Activated CD4-positive, alpha-beta T cell treated with anti-CD3 and anti-CD28 coated beads for 36 hours (primary cell): Measurements from ENCODE around the gene PFN3. TPM values are rescaled to one million over a fixed set of nuclear protein-coding genes. Genes with fewer than 3 reads are reported as not detected.
"Not testable (repeated sequence)": the region's sequence is repeated elsewhere in the genome, so short reads cannot be mapped to it uniquely, and the experiment has no call there.

Experiments
- ATAC-seq: fragments of 200-7000 bp; cut with Tn5 transposase; one replicate; pipeline ENCODE4 v1.10.0; 2021; ENCODE audit warnings: mild to moderate bottlenecking, moderate library complexity
- CTCF ChIA-PET: fragments of 350-600 bp; sonication (Branson Sonifier 250); formaldehyde crosslinking; loops from one replicate; lab custom pipeline; 2021; ENCODE audit warnings: antibody characterized with exemption; lab: Charles Lee
- POLR2A ChIA-PET: fragments of 350-600 bp; sonication (Branson Sonifier 250); formaldehyde crosslinking; loops from one replicate; lab custom pipeline; 2021; ENCODE audit warnings: antibody characterized with exemption, inconsistent platforms; lab: Charles Lee
- DNase-seq: peaks from one replicate; pipeline ENCODE4 v3.0.0-alpha.2; 2020
- H3K27ac Mint-ChIP-seq: one replicate; pipeline ENCODE4 v1.8.0; 2021; ENCODE audit warnings: mixed read lengths
- H3K27me3 Mint-ChIP-seq: one replicate; pipeline ENCODE4 v1.8.0; 2021; ENCODE audit warnings: mixed read lengths
- H3K36me3 Mint-ChIP-seq: one replicate; pipeline ENCODE4 v1.8.0; 2021; ENCODE audit warnings: low read depth, mixed read lengths
- H3K4me1 Mint-ChIP-seq: one replicate; pipeline ENCODE4 v1.8.0; 2021; ENCODE audit warnings: mixed read lengths
- H3K4me3 Mint-ChIP-seq: one replicate; pipeline ENCODE4 v1.8.0; 2021; ENCODE audit warnings: mild to moderate bottlenecking, moderate library complexity, mixed read lengths
- H3K9me3 Mint-ChIP-seq: one replicate; pipeline ENCODE4 v1.8.0; 2021; ENCODE audit warnings: low read depth, mixed read lengths
- intact Hi-C, 2 experiments: fragments of 100-400 bp; cut with DNase I in 1 of 2; cut with micrococcal nuclease in 1 of 2; formaldehyde crosslinking; loops; one replicate each; pipeline versions ENCODE4 v1.14.2 to v1.15.1; 2022 to 2024; cut with DNase I, micrococcal nuclease
- total RNA-seq, 2 experiments: library from RNA; stranded (reverse); gene quantifications; one replicate each; pipeline ENCODE4 v1.2.3, GENCODE V29; 2021

The PFN3 gene
- total RNA-seq, 2 experiments from 2014 or later = not detected

GRCh38 chr5:177384134-177384533 lies 16.3 kb downstream of the PFN3 start, which contains the start of gene SLC34A1:
SLC34A1 (plus strand) TSS chr5:177384434; CDS start chr5:177385742, 1,308 bp downstream.
- intact Hi-C loops = loop anchor here in 1 of 2 experiments (10.0 kb wide), 1 partner anchor 69 kb away; the partner anchor contains the start of gene MXD3
- ATAC-seq (no peak), DNase-seq (no peak)
- H3K9me3 Mint-ChIP-seq = no peaks in the 10 kb centered on the region
- ChIA-PET CTCF (interaction anchor here (0.6 to 13.1 kb wide), 6 partner anchors 9 to 270 kb away, joined by 3 to 195 read pairs (median 4); partner anchors contain the start of gene PFN3), POLR2A (interaction anchor here (0.6 kb wide), 1 partner anchor 126 kb away, joined by 3 read pairs; no protein-coding TSS in a partner anchor)
- H3K36me3 Mint-ChIP-seq = no peaks in the 10 kb centered on the region
- H3K4me3 Mint-ChIP-seq = no peak within 1 kb of the TSS
- peaks cover 1% of the 10 kb centered on the region for H3K27me3 Mint-ChIP-seq
- peak within 1 kb of the TSS; percentile 51 for H3K27ac Mint-ChIP-seq
- H3K4me1 Mint-ChIP-seq = peaks cover 41% of the 10 kb centered on the region

GRCh38 chr5:177383181-177383580 lies 17.3 kb downstream of the PFN3 start:
- ChIA-PET CTCF (interaction anchor here (0.7 to 13.1 kb wide), 16 partner anchors 7 to 104 kb away, joined by 3 to 195 read pairs (median 4); partner anchors contain the start of genes LMAN2 and PFN3), POLR2A (interaction anchor here (0.8 kb wide), 1 partner anchor 11 kb away, joined by 3 read pairs; no protein-coding TSS in a partner anchor)
- Mint-ChIP-seq H3K36me3 (no peaks in the 10 kb centered on the region), H3K4me3 (no peak overlapping the region), H3K9me3 (no peaks in the 10 kb centered on the region), H3K4me1 (peaks cover 34% of the 10 kb centered on the region), H3K27ac (no peak overlapping the region), H3K27me3 (peaks cover 1% of the 10 kb centered on the region)
- DNase-seq (no peak), ATAC-seq (no peak)
- intact Hi-C loops = loop anchor here in 1 of 2 experiments (10.0 kb wide), 1 partner anchor 68 kb away; the partner anchor contains the start of gene MXD3

GRCh38 chr5:177382423-177383029 lies 17.9 kb downstream of the PFN3 start:
- no peak overlapping the region for H3K4me3 Mint-ChIP-seq
- peaks cover 1% of the 10 kb centered on the region for H3K27me3 Mint-ChIP-seq
- DNase-seq (peak; percentile 64), ATAC-seq (peak; percentile 34)
- peaks cover 31% of the 10 kb centered on the region for H3K4me1 Mint-ChIP-seq
- H3K36me3 Mint-ChIP-seq = no peaks in the 10 kb centered on the region
- H3K27ac Mint-ChIP-seq = peak overlapping the region; percentile 26
- ChIA-PET POLR2A (interaction anchor here (0.8 kb wide), 1 partner anchor 11 kb away, joined by 3 read pairs; no protein-coding TSS in a partner anchor), CTCF (interaction anchor here (0.7 to 13.1 kb wide), 15 partner anchors 7 to 105 kb away, joined by 3 to 195 read pairs (median 4); partner anchors contain the start of genes LMAN2 and PFN3)
- intact Hi-C loops = loop anchor here in 1 of 2 experiments (10.0 kb wide), 1 partner anchor 68 kb away; the partner anchor contains the start of gene MXD3
- H3K9me3 Mint-ChIP-seq = no peaks in the 10 kb centered on the region

- Mint-ChIP-seq H3K4me3 (no peak overlapping the region), H3K36me3 (no peaks in the 10 kb centered on the region), H3K27me3 (peaks cover 1% of the 10 kb centered on the region), H3K4me1 (peaks cover 34% of the 10 kb centered on the region), H3K27ac (no peak overlapping the region), H3K9me3 (no peaks in the 10 kb centered on the region)
- CTCF ChIA-PET = interaction anchor here (1.9 to 7.1 kb wide), 2 partner anchors 9 to 12 kb away, joined by 6 to 48 read pairs; no protein-coding TSS in a partner anchor
- POLR2A ChIA-PET = interaction anchor here (0.6 to 1.5 kb wide), 2 partner anchors 9 to 32 kb away, joined by 3 read pairs; no protein-coding TSS in a partner anchor
- no peak for DNase-seq
- intact Hi-C loops = loop anchor here in 1 of 2 experiments (10.0 kb wide), 1 partner anchor 66 kb away; the partner anchor contains the start of gene MXD3
- ATAC-seq = no peak
These were observed 19.7 kb downstream of the PFN3 start for GRCh38 chr5:177380805-177381126.

- intact Hi-C loops = loop anchor here in 1 of 2 experiments (1.0 kb wide), 2 partner anchors 10 to 15 kb away; no protein-coding TSS in a partner anchor
- Mint-ChIP-seq H3K27me3 (no peaks in the 10 kb centered on the region), H3K9me3 (no peaks in the 10 kb centered on the region), H3K36me3 (no peaks in the 10 kb centered on the region), H3K4me1 (peaks cover 38% of the 10 kb centered on the region), H3K27ac (peak overlapping the region; percentile 72), H3K4me3 (no peak overlapping the region)
- ChIA-PET POLR2A (interaction anchor here (1.1 to 1.3 kb wide), 2 partner anchors 10 kb away, joined by 3 to 5 read pairs; no protein-coding TSS in a partner anchor), CTCF (interaction anchor here (0.5 to 7.1 kb wide), 16 partner anchors 10 to 219 kb away, joined by 3 to 48 read pairs (median 4); partner anchors contain the start of gene RGS14)
- DNase-seq (peak; percentile 74), ATAC-seq (peak; percentile 98)
These were observed 21.3 kb downstream of the PFN3 start for GRCh38 chr5:177378884-177379883.

GRCh38 chr5:177377851-177378776 lies 22.3 kb downstream of the PFN3 start:
- no peak overlapping the region for H3K4me3 Mint-ChIP-seq
- H3K27me3 Mint-ChIP-seq = no peaks in the 10 kb centered on the region
- POLR2A ChIA-PET = interaction anchor here (1.1 kb wide), 1 partner anchor 9 kb away, joined by 3 read pairs; no protein-coding TSS in a partner anchor
- CTCF ChIA-PET = interaction anchor here (0.7 to 7.1 kb wide), 17 partner anchors 9 to 220 kb away, joined by 3 to 48 read pairs (median 4); partner anchors contain the start of gene RGS14
- no peak overlapping the region for H3K27ac Mint-ChIP-seq
- no peaks in the 10 kb centered on the region for H3K9me3 Mint-ChIP-seq
- no peak for ATAC-seq
- H3K4me1 Mint-ChIP-seq = peaks cover 47% of the 10 kb centered on the region
- DNase-seq = no peak
- intact Hi-C loops = no loop called here
- no peaks in the 10 kb centered on the region for H3K36me3 Mint-ChIP-seq

- Mint-ChIP-seq H3K9me3 (no peaks in the 10 kb centered on the region), H3K27ac (no peak overlapping the region), H3K36me3 (peaks cover 9% of the 10 kb centered on the region), H3K4me1 (peaks cover 57% of the 10 kb centered on the region), H3K4me3 (no peak overlapping the region), H3K27me3 (no peaks in the 10 kb centered on the region)
- no peak for DNase-seq
- intact Hi-C loops = no loop called here
- CTCF ChIA-PET = interaction anchor here (3.8 to 7.1 kb wide), 2 partner anchors 14 to 27 kb away, joined by 20 to 48 read pairs; no protein-coding TSS in a partner anchor
- POLR2A ChIA-PET = no interaction called here
- ATAC-seq = no peak
These were observed 24.4 kb downstream of the PFN3 start for GRCh38 chr5:177376107-177376506.

GRCh38 chr5:177375516-177375915 lies 24.9 kb downstream of the PFN3 start:
- ATAC-seq, H3K27me3 Mint-ChIP-seq, H3K27ac Mint-ChIP-seq, CTCF ChIA-PET, H3K9me3 Mint-ChIP-seq, POLR2A ChIA-PET, H3K36me3 Mint-ChIP-seq, H3K4me3 Mint-ChIP-seq, DNase-seq, intact Hi-C loops: not testable (repeated sequence)
- peaks cover 56% of the 10 kb centered on the region for H3K4me1 Mint-ChIP-seq

- intact Hi-C loops = no loop called here
These were observed 26.2 kb downstream of the PFN3 start for GRCh38 chr5:177374211-177374610.

More at GRCh38 chr5:177374211-177374610, 26.2 kb downstream of the PFN3 start:
- ATAC-seq (no peak), DNase-seq (no peak)
- ChIA-PET POLR2A (no interaction called here), CTCF (interaction anchor here (0.5 to 1.2 kb wide), 2 partner anchors 30 to 79 kb away, joined by 3 to 5 read pairs; no protein-coding TSS in a partner anchor)
- H3K9me3 Mint-ChIP-seq = no peaks in the 10 kb centered on the region
- no peak overlapping the region for H3K4me3 Mint-ChIP-seq
- H3K27ac Mint-ChIP-seq = peak overlapping the region; percentile 38
- H3K36me3 Mint-ChIP-seq = peaks cover 16% of the 10 kb centered on the region
- H3K4me1 Mint-ChIP-seq = peaks cover 60% of the 10 kb centered on the region
- H3K27me3 Mint-ChIP-seq = no peaks in the 10 kb centered on the region
